Measurements from ENCODE around the gene ZDHHC3.
"Not testable (repeated sequence)": the region's sequence is repeated elsewhere in the genome, so short reads cannot be mapped to it uniquely, and the experiment has no call there.

ZDHHC3 gene

GRCh38 chr3:44987332-44987731 lies 11.4 kb upstream of the ZDHHC3 start:
- H3K4me1 Mint-ChIP-seq (ENCODE audit: low read depth): peaks cover 59% of the 10 kb centered on the region
- H3K36me3 Mint-ChIP-seq (ENCODE audit: low read depth): peaks cover 47% of the 10 kb centered on the region
- H3K4me3 Mint-ChIP-seq: no peak overlapping the region
- no peak overlapping the region for H3K27ac Mint-ChIP-seq
- no peaks in the 10 kb centered on the region for H3K9me3 Mint-ChIP-seq
- H3K27me3 Mint-ChIP-seq: no peaks in the 10 kb centered on the region

- H3K4me1 Mint-ChIP-seq (ENCODE audit: low read depth): peaks cover 64% of the 10 kb centered on the region
- not testable (repeated sequence) for H3K9me3 Mint-ChIP-seq, H3K4me3 Mint-ChIP-seq, H3K27me3 Mint-ChIP-seq, H3K27ac Mint-ChIP-seq
- H3K36me3 Mint-ChIP-seq (ENCODE audit: low read depth): peaks cover 43% of the 10 kb centered on the region
Measured at GRCh38 chr3:44986330-44986729, 10.4 kb upstream of the ZDHHC3 start.

DNA sequence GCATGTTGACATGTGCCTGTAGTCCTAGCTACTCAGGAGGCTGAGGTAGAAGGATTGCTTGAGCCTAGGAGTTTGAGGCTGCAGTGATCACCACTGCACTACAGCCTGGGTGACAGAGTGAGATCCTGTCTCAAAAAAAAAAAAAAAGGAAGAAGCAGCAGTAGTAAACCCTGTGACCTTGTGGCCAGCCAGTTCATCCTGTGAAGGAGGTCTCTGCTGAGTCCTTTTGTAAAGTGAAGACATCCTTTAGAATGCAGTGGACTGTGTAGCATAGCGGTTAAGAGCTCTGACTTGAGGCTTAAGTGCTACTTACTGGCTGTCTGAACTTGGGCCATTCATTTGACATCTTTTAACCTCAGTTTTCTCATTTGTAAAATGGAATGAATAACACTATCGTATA lies 8.4 kb upstream of the ZDHHC3 start:
- Mint-ChIP-seq H3K36me3 (ENCODE audit: low read depth) (peaks cover 28% of the 10 kb centered on the region), H3K27me3 (no peaks in the 10 kb centered on the region), H3K9me3 (no peaks in the 10 kb centered on the region), H3K4me1 (ENCODE audit: low read depth) (peaks cover 68% of the 10 kb centered on the region), H3K4me3 (no peak overlapping the region), H3K27ac (no peak overlapping the region)

DNA sequence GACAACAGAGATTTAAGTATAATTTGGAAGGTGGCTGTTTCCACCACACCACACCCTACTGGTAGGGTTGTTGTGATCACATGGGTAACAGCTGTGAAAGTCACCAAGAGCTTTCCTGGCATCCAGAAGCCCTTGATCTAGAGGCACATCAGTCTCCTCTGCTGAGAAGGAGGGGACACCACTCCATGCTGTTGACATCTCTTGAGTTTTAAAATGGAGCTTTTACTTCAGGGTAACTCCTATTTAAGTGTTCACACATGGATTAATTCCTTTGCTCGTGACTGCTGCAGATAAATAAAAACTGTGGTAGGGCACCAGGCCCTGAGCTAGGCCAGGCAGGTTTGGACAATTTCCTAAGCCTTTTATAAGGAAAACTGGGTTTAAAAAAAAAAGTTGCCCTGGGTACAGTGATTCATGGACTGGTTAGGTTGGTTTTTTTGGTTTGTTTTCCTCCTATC lies 7.5 kb upstream of the ZDHHC3 start:
- Mint-ChIP-seq H3K27me3 (no peaks in the 10 kb centered on the region), H3K27ac (no peak overlapping the region), H3K36me3 (ENCODE audit: low read depth) (peaks cover 22% of the 10 kb centered on the region), H3K4me3 (no peak overlapping the region), H3K9me3 (no peaks in the 10 kb centered on the region), H3K4me1 (ENCODE audit: low read depth) (peaks cover 77% of the 10 kb centered on the region)

DNA sequence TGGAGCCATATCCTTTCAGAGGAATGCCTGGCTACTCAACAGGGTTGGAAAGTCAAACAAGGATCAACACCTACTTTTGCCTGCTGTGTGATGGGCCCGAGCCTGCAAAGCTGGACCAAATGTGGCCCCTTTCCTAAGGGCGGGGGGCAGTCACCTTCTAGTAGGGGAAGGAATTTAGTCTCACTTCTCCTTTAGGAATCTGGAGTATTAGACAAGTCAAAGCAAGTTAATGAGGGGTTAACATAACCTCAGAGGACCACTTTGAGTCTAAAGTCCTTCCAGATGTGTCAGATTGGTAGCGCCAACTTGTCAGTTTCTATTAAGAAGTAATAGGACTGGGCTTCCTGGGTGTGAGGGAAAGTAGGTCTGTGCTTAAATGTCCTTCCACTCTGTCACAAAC lies 6.8 kb upstream of the ZDHHC3 start:
- no peaks in the 10 kb centered on the region for H3K27me3 Mint-ChIP-seq
- peaks cover 25% of the 10 kb centered on the region for H3K36me3 Mint-ChIP-seq (ENCODE audit: low read depth)
- no peaks in the 10 kb centered on the region for H3K9me3 Mint-ChIP-seq
- H3K4me3 Mint-ChIP-seq: no peak overlapping the region
- peaks cover 83% of the 10 kb centered on the region for H3K4me1 Mint-ChIP-seq (ENCODE audit: low read depth)
- H3K27ac Mint-ChIP-seq: no peak overlapping the region

DNA sequence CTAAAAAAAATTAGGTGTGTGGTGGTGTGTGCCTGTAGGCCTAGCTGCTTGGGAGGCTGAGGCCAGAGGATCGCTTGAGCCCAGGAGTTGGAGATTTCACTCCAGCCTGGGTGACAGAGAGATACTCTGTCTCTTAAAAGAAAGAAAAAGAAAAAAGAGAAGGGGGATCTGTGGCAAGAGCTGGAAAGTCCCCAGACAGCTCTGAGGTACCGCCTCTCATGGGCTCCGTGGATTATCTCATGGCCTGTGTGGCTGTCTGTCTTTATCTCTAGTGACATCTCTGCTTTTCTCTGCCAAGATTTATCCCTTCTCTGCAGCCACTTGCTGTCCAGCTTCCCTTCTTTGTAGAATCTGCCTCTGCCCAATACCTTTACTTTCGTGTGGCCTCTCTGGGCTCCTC lies 5.8 kb upstream of the ZDHHC3 start:
- peak overlapping the region; percentile 15 for H3K27ac Mint-ChIP-seq
- no peaks in the 10 kb centered on the region for H3K27me3 Mint-ChIP-seq
- peaks cover 85% of the 10 kb centered on the region for H3K4me1 Mint-ChIP-seq (ENCODE audit: low read depth)
- peaks cover 32% of the 10 kb centered on the region for H3K36me3 Mint-ChIP-seq (ENCODE audit: low read depth)
- H3K9me3 Mint-ChIP-seq: no peaks in the 10 kb centered on the region
- H3K4me3 Mint-ChIP-seq: peak overlapping the region; percentile 36

DNA sequence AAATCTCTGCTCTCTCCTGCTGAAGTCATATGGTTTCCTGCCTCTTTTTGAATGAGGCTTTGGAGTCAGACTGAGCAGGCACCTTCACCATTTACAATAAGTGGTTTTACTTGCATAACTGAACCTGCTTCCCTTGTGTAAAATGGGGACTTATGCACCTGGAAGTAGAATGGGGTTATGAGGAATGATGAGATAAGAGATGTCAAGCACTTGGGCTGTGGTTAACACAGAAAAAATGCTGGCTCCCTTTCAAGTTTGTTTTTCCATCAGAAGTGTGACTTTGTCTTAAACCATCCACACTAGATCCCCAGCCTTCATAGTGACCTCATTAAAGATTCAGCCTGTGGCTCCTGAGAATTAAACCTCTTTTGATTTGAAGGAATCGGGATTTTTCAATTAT lies 5.2 kb upstream of the ZDHHC3 start:
- peak overlapping the region; percentile 11 for H3K27ac Mint-ChIP-seq
- no peak overlapping the region for H3K4me3 Mint-ChIP-seq
- H3K27me3 Mint-ChIP-seq: no peaks in the 10 kb centered on the region
- H3K36me3 Mint-ChIP-seq (ENCODE audit: low read depth): peaks cover 32% of the 10 kb centered on the region
- peaks cover 85% of the 10 kb centered on the region for H3K4me1 Mint-ChIP-seq (ENCODE audit: low read depth)
- no peaks in the 10 kb centered on the region for H3K9me3 Mint-ChIP-seq

GRCh38 chr3:44974416-44974815 lies 1.6 kb downstream of the ZDHHC3 start:
- no peak overlapping the region for H3K27ac Mint-ChIP-seq
- peak overlapping the region; percentile 87 for H3K4me3 Mint-ChIP-seq
- H3K36me3 Mint-ChIP-seq (ENCODE audit: low read depth): peaks cover 31% of the 10 kb centered on the region
- H3K27me3 Mint-ChIP-seq: no peaks in the 10 kb centered on the region
- H3K4me1 Mint-ChIP-seq (ENCODE audit: low read depth): peaks cover 67% of the 10 kb centered on the region
- no peaks in the 10 kb centered on the region for H3K9me3 Mint-ChIP-seq

DNA sequence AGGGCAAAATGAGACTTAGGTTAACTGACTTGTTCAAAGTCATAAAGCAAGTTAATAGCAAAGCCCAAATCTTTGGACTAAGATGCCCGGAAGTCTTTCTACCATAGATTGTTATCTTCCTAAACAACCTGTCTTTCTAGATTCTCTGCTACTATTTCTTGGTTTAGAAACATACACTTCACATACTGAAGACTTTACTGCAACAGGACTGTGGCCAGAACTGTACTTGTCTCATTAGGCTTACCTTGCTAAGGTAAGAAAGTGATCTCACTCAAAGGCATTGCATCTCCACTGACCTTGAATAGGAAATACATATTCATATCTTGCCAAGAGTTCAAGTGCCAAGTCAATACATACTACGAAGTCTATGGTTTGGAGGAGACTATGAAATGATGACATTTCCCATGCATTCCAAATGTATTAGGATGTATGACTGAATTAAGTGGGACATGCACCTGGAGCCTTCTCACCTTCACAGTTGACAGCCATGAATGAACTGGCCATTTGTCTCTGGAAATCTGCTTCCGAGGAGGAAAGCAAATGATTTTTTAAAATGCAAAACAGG lies 5.0 kb downstream of the ZDHHC3 start:
- Mint-ChIP-seq H3K27ac (no peak overlapping the region), H3K27me3 (no peaks in the 10 kb centered on the region), H3K4me3 (no peak overlapping the region), H3K9me3 (no peaks in the 10 kb centered on the region), H3K36me3 (ENCODE audit: low read depth) (peaks cover 16% of the 10 kb centered on the region), H3K4me1 (ENCODE audit: low read depth) (peaks cover 76% of the 10 kb centered on the region)

DNA sequence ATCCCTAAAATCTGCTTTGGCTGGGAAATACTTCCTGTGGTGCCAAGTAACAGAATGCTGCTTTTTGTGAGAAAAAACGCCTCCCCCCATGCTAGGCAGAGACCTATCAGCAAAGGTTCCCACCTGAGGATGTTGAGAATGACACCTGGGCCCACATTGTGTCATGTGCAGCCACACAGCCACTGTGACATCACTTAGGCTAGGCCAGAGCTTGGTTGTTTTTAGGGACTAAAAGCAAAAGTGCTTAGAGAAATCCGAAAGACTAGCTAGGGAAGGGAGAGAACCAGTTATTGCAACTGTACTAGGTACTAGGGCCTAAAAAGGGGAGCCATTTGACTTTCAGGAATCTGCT lies 6.2 kb downstream of the ZDHHC3 start:
- Mint-ChIP-seq H3K27ac (no peak overlapping the region), H3K9me3 (no peaks in the 10 kb centered on the region), H3K36me3 (ENCODE audit: low read depth) (peaks cover 20% of the 10 kb centered on the region), H3K4me1 (ENCODE audit: low read depth) (peaks cover 82% of the 10 kb centered on the region), H3K27me3 (no peaks in the 10 kb centered on the region), H3K4me3 (no peak overlapping the region)

DNA sequence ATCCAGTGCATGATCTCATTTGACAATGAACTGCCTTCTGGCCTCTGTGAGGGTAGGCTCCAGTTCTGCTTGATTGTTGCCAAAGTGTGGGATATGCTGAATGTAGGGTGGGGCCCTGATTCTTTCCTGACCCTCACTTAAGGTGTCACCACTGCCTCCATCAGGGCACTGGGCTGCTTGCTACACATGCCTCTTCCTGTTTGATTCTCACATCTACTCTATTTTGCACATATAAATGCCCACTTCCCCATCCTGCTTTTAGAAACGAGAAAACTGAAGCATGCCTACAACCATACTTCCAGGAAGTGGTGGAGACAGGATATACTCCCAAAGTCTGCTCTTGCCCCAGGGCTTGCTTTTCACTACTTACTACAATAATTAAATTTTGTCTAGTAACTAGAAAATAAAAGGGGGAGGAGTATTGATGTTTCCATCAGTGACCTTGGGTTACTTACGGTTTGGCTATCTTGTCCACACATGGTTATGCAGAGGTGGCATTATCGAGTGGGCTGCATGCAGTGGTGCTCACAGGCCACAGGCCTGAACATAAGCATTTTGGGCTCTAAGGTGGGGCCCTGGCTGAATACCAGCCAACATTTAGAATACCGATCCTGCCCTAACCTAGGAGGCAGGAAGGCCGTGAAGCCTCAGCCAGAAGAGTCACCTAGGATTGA lies 6.7 kb downstream of the ZDHHC3 start:
- Mint-ChIP-seq H3K27me3 (no peaks in the 10 kb centered on the region), H3K9me3 (no peaks in the 10 kb centered on the region), H3K27ac (peak overlapping the region; percentile 49), H3K4me3 (no peak overlapping the region), H3K36me3 (ENCODE audit: low read depth) (peaks cover 20% of the 10 kb centered on the region), H3K4me1 (ENCODE audit: low read depth) (peaks cover 80% of the 10 kb centered on the region)

- H3K4me3 Mint-ChIP-seq: no peak overlapping the region
- H3K27me3 Mint-ChIP-seq: no peaks in the 10 kb centered on the region
- H3K36me3 Mint-ChIP-seq (ENCODE audit: low read depth): peaks cover 15% of the 10 kb centered on the region
- no peaks in the 10 kb centered on the region for H3K9me3 Mint-ChIP-seq
- H3K4me1 Mint-ChIP-seq (ENCODE audit: low read depth): peaks cover 82% of the 10 kb centered on the region
- H3K27ac Mint-ChIP-seq: no peak overlapping the region
Measured at GRCh38 chr3:44968447-44968858, 7.5 kb downstream of the ZDHHC3 start.

DNA sequence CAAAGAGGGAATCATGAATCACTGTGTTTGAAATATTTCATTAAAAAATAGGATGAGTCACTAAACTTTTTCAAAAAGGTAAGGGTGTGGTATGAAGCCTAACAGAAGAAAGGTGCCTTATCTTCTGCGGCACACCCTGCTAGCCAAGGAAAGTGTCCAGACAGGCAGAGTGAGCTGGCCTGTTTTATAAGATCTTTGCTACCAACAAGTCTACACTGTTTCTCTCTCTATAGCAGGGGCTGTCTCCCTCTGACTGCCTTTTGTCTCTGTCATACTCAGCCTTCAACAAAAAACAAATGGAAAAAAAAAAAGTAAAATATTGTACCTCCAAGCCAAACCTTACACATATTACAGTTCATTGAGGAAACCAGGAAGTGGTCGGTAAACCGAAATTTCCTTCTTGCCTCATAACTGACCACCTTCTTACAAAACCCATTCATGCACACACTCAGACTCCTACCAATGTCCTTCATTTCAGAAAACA lies 9.1 kb downstream of the ZDHHC3 start:
- Mint-ChIP-seq H3K36me3 (ENCODE audit: low read depth) (peaks cover 14% of the 10 kb centered on the region), H3K9me3 (no peaks in the 10 kb centered on the region), H3K27ac (peak overlapping the region; percentile 24), H3K4me3 (no peak overlapping the region), H3K27me3 (no peaks in the 10 kb centered on the region), H3K4me1 (ENCODE audit: low read depth) (peaks cover 82% of the 10 kb centered on the region)

- no peak overlapping the region for H3K4me3 Mint-ChIP-seq
- H3K27ac Mint-ChIP-seq: no peak overlapping the region
- H3K36me3 Mint-ChIP-seq (ENCODE audit: low read depth): peaks cover 4% of the 10 kb centered on the region
- H3K4me1 Mint-ChIP-seq (ENCODE audit: low read depth): peaks cover 66% of the 10 kb centered on the region
- H3K9me3 Mint-ChIP-seq: no peaks in the 10 kb centered on the region
- no peaks in the 10 kb centered on the region for H3K27me3 Mint-ChIP-seq
Measured at GRCh38 chr3:44965165-44965564, 10.8 kb downstream of the ZDHHC3 start.

DNA sequence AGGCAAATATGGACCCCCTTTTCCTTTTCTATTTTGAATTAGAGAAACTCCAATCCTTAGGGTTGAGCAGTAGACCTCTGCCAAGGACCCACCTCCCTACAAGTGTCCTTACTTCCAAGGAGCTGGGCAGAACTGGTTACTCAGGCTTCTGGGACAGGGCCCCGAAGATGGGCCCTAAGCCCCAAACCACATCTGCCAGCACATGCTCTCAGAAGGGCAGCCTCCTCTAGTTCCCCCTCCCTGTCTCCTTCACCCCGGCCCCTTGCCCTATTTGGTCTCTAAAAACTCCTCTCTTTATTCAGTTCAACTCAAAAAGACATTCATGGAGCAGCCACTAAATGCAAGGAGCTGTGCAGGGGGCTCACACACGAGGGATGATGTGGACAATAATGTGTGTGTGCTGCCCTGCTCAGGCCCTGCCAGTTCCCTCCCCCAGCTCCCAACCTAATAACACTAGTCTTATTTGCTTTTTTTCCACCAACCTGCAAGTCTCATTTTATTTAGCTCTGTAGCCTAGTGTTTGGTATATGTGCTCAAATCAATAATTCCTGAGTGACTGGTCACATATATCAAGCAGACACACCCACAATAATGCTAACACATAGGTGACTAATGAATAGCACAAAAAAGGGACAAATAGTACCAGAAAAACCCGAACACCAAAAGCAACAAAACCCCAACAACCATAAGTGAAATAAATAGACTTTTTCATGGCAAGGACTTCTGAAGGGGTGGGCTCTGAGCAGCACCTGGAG lies 12.2 kb downstream of the ZDHHC3 start:
- H3K27ac Mint-ChIP-seq: no peak overlapping the region

More for the DNA sequence above, 12.2 kb downstream of the ZDHHC3 start:
- H3K4me3 Mint-ChIP-seq: no peak overlapping the region
- H3K9me3 Mint-ChIP-seq: no peaks in the 10 kb centered on the region
- peaks cover 51% of the 10 kb centered on the region for H3K4me1 Mint-ChIP-seq (ENCODE audit: low read depth)
- H3K36me3 Mint-ChIP-seq (ENCODE audit: low read depth): peaks cover 4% of the 10 kb centered on the region
- no peaks in the 10 kb centered on the region for H3K27me3 Mint-ChIP-seq

Measured in stimulated activated naive CD8-positive, alpha-beta T cell treated with anti-CD3 and anti-CD28 coated beads, Interleukin-15, Interleukin-2, amounts not matched to agents 100 ng/mL and 50 ng/mL, for 24 hours (primary cell).